Activated CD8-positive, alpha-beta memory T cell treated with anti-CD3 and anti-CD28 coated beads for 36 hours (primary cell): ENCODE results near the gene AIDA. TPM values are rescaled to one million over a fixed set of nuclear protein-coding genes. Genes with fewer than 3 reads are reported as not detected.

Experiments used
- CTCF ChIA-PET: fragments of 350-600 bp; sonication (Branson Sonifier 250); formaldehyde crosslinking; loops from one replicate; lab custom pipeline; 2021; ENCODE audit warnings: antibody characterized with exemption; lab: Charles Lee
- POLR2A ChIA-PET: fragments of 350-600 bp; sonication (Branson Sonifier 250); formaldehyde crosslinking; loops from one replicate; lab custom pipeline; 2021; ENCODE audit warnings: antibody characterized with exemption; lab: Charles Lee
- total RNA-seq, 2 experiments: library from RNA; stranded (reverse); gene quantifications; one replicate each; pipeline ENCODE4 v1.2.3, GENCODE V29; 2021

The AIDA gene
- total RNA-seq, 2 experiments from 2014 or later, result 59.2 to 60.9 TPM

DNA sequence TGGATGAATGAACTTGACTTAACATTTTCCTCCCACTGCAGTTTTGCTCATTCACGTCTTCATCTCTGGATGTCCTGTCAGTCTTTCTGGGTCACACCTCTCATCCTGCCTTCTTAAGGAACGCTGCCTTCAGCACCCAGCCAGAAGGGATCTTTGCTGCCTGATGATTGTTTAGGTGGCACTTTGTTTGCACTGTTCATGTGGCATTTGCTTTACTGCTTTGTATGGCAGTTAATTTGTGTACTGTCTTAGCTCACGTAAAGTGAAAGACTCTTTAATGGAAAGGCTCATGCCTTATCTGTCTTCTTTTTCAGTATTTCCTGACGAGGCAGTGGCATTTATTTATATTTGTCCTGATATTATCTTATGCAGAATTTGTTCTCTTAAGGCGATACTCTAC lies 89.5 kb downstream of the AIDA start:
- ChIA-PET CTCF (interaction anchor here (1.5 kb wide), 1 partner anchor 158 kb away, joined by 3 read pairs; no protein-coding TSS in a partner anchor), POLR2A (no interaction called here)

DNA sequence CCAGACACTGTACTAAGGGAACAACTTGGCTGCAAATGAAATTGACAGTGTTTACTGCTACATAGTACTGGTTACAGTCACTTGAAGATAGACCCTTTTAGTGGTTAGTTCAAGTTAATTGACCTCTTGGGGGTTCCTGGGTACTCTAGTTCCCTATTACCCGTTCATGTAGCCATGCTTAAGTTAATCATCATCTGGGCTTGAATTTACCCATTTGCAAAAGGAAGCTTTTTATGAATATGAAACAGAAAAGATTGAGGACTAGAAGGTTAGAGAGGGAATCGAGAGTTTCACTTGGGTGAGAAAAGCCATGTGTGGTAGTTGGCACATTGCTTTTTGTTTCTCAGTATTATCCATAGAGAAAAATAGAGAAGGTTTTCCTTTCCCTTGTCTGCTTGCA lies 91.7 kb downstream of the AIDA start:
- CTCF ChIA-PET, result interaction anchor here (2.6 kb wide), 1 partner anchor 14 kb away, joined by 9 read pairs; no protein-coding TSS in a partner anchor
- POLR2A ChIA-PET, result interaction anchor here (1.0 to 1.9 kb wide), 2 partner anchors 27 to 31 kb away, joined by 9 to 10 read pairs; partner anchors contain the start of gene TAF1A

DNA sequence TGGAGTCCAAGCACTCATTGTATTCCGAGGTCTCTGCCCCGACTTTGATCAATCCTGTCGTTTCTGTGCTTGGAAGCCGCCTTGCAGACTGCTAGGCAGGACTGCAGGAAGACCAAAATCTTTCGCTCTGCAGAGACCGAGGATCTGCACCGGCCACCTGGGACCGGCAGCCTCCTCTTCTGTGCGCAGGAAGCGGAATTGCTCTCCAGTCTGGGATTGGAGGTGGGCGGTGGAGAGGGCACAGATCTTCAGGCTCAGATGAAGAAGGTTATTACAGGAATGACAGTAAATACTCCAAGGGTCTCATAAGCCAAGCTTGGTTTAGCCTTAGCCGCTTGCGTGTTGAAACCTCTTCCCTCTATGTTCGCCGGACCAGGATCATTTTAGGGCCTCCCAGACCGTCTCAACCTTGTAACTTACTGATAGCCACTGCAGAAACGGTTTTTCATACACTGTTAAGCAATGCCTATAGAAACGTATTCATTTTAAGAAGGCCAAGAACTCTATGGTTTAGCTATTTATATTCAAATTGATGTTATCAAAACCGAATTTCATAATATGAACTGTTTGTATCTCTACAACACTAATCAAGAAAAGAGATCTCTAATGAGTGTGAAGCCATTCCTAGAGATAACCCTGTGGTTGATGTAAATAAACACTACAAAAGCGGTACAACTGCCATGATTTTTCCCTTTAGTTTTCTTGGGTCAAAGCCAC lies 93.3 kb downstream of the AIDA start:
- ChIA-PET CTCF (interaction anchor here (0.9 to 2.6 kb wide), 3 partner anchors 15 to 35 kb away, joined by 3 to 9 read pairs (median 3); no protein-coding TSS in a partner anchor), POLR2A (interaction anchor here (0.7 to 1.7 kb wide), 3 partner anchors 30 to 197 kb away, joined by 4 to 6 read pairs (median 5); partner anchors contain the start of gene TAF1A)

Other genes starting within 250 kb of the AIDA start
- gene HHIPL2, start 164.4 kb downstream of the AIDA start, total RNA-seq, result under 1 TPM; 0.34 to 0.65 TPM
- gene TAF1A, start 122.6 kb downstream of the AIDA start, total RNA-seq, result 10 to 100 TPM; 22.8 to 25.2 TPM
- gene MIA3, start 94.4 kb downstream of the AIDA start, total RNA-seq, result 10 to 100 TPM; 33.9 to 42.9 TPM
- 10 to 100 TPM; 38.1 to 38.3 TPM for gene BROX, start 73 bp upstream of the AIDA start, total RNA-seq
- not detected for gene FAM177B, start 24.7 kb upstream of the AIDA start, total RNA-seq
- 1 to 10 TPM; 2.1 to 2.4 TPM for gene DISP1, start 102.5 kb upstream of the AIDA start, total RNA-seq